SK-N-SH (cell line): Measurements from ENCODE around the gene RASL10A. TPM values are rescaled to one million over a fixed set of nuclear protein-coding genes. Genes with fewer than 3 reads are reported as not detected.

Experiments
- CTCF ChIA-PET: fragments of 300-600, 350-600 bp; formaldehyde crosslinking; extraction: SDS; loops from one replicate; lab custom pipeline; 2021; lab: Yijun Ruan, JAX
- POLR2A ChIA-PET: fragments of 350-600 bp; sonication (Branson Sonifier 250); formaldehyde crosslinking; extraction: SDS; loops from one replicate; lab custom pipeline; 2020; ENCODE audit warnings: antibody characterized with exemption, inconsistent platforms; lab: Yijun Ruan, JAX
- DNase-seq: peaks from one replicate; pipeline ENCODE4 v3.0.0; 2012
- H2AFZ ChIP-seq: fragments of 200-600 bp; sonication (generic); 2 replicates; pipeline ENCODE4 v1.8.1; 2016; ENCODE audit warnings: antibody characterized with exemption, mild to moderate bottlenecking, low read depth
- H3F3A ChIP-seq: fragments of 200-600 bp; sonication (generic); replicated peaks from 2 replicates; pipeline ENCODE3; 2016; ENCODE audit warnings: antibody characterized with exemption, mild to moderate bottlenecking; ENCODE audit not compliant: insufficient read depth
- H3K27ac ChIP-seq, 2 experiments: fragments of 200-500 bp in 1 of 2; fragments of 200-600 bp in 1 of 2; sonication (Bioruptor generic) in 1 of 2; sonication (generic), shearing (Covaris generic) in 1 of 2; 2 replicates each; pipeline versions ENCODE4 v1.5.1 to v1.6.1; 2014 to 2016; ENCODE audit warnings: low read depth in 2 of 2, inconsistent platforms in 1 of 2, low read length in 1 of 2, mild to moderate bottlenecking in 1 of 2, mixed read lengths in 1 of 2
- H3K27me3 ChIP-seq: fragments of 200-600 bp; sonication (generic), shearing (Covaris generic); 2 replicates; pipeline ENCODE4 v1.6.1; 2016; ENCODE audit warnings: mixed run types; ENCODE audit not compliant: insufficient read depth
- H3K36me3 ChIP-seq, 2 experiments: fragments of 200-500 bp in 1 of 2; fragments of 200-600 bp in 1 of 2; sonication (Bioruptor generic) in 1 of 2; sonication (generic) in 1 of 2; replicated peaks in 1 of 2; 2 replicates each; pipeline versions ENCODE3 to v1.5.1; 2014 to 2016; ENCODE audit warnings: low read length in 1 of 2, mild to moderate bottlenecking in 1 of 2; ENCODE audit not compliant: insufficient read depth in 2 of 2, control insufficient read depth in 1 of 2
- H3K4me1 ChIP-seq, 2 experiments: fragments of 200-500 bp in 1 of 2; fragments of 200-600 bp in 1 of 2; sonication (Bioruptor generic) in 1 of 2; sonication (generic), shearing (Covaris generic) in 1 of 2; 2 replicates each; pipeline versions ENCODE4 v1.5.1 to v1.6.1; 2014 to 2016; ENCODE audit warnings: low read depth in 1 of 2, low read length in 1 of 2, mixed run types in 1 of 2; ENCODE audit not compliant: insufficient read depth in 2 of 2, control insufficient read depth in 1 of 2
- H3K4me2 ChIP-seq: fragments of 200-600 bp; sonication (generic), shearing (Covaris generic); 2 replicates; pipeline ENCODE4 v1.6.1; 2017; ENCODE audit warnings: mixed run types
- H3K4me3 ChIP-seq, 2 experiments: fragments of 200-500 bp in 1 of 2; fragments of 200-600 bp in 1 of 2; sonication (Bioruptor generic) in 1 of 2; sonication (generic), shearing (Covaris generic) in 1 of 2; 2 replicates each; pipeline versions ENCODE4 v1.5.1 to v1.8.1; 2014 to 2016; ENCODE audit warnings: low read depth in 2 of 2, inconsistent platforms in 1 of 2, low read length in 1 of 2, mild to moderate bottlenecking in 1 of 2, mixed read lengths in 1 of 2, moderate library complexity in 1 of 2
- H3K79me2 ChIP-seq: fragments of 200-600 bp; sonication (generic); 2 replicates; pipeline ENCODE4 v1.8.1; 2017; ENCODE audit warnings: mild to moderate bottlenecking; ENCODE audit not compliant: insufficient read depth
- H3K9ac ChIP-seq: fragments of 200-600 bp; sonication (generic); 2 replicates; pipeline ENCODE4 v1.6.1; 2017; ENCODE audit warnings: mixed run types
- H3K9me2 ChIP-seq: fragments of 200-600 bp; sonication (generic); 2 replicates; pipeline ENCODE4 v1.6.1; 2017; ENCODE audit warnings: mixed run types
- H3K9me3 ChIP-seq: fragments of 200-600 bp; sonication (generic); 2 replicates; pipeline ENCODE4 v1.6.1; 2017; ENCODE audit warnings: mixed run types, mild to moderate bottlenecking, moderate library complexity
- H4K20me1 ChIP-seq: fragments of 200-600 bp; sonication (generic); 2 replicates; pipeline ENCODE4 v1.6.1; 2017; ENCODE audit warnings: mild to moderate bottlenecking, mixed run types; ENCODE audit not compliant: insufficient read depth
- ELF1 ChIP-seq: IDR thresholded peaks from 2 replicates; pipeline ENCODE4 v1.4.0; 2012
- EZH2phosphoT487 ChIP-seq: fragments of 200-600 bp; sonication (generic); IDR thresholded peaks from 2 replicates; pipeline ENCODE4 v1.6.1; 2017; ENCODE audit warnings: low read depth, mixed run types, mild to moderate bottlenecking, antibody characterized with exemption, moderate library complexity, borderline replicate concordance
- FOSL2 ChIP-seq: IDR thresholded peaks from 2 replicates; pipeline ENCODE4 v1.4.0; 2012; ENCODE audit warnings: low read depth, mild to moderate bottlenecking, moderate library complexity, borderline replicate concordance
- FOXJ3 ChIP-seq: sonication (generic); formaldehyde crosslinking; IDR thresholded peaks from 2 replicates; pipeline ENCODE4 v1.5.1; 2020; ENCODE audit warnings: mild to moderate bottlenecking, missing genetic modification reagents
- GABPA ChIP-seq: IDR thresholded peaks from 2 replicates; pipeline ENCODE4 v1.4.0; 2012; ENCODE audit warnings: low read depth, mild to moderate bottlenecking
- GATA2 ChIP-seq: sonication (generic); formaldehyde crosslinking; IDR thresholded peaks from 2 replicates; pipeline ENCODE4 v1.5.0; 2020; ENCODE audit warnings: mild to moderate bottlenecking, missing genetic modification reagents
- MAX ChIP-seq: IDR thresholded peaks from 2 replicates; pipeline ENCODE4 v1.4.0; 2012; ENCODE audit warnings: low read depth
- MEF2A ChIP-seq: IDR thresholded peaks from 2 replicates; pipeline ENCODE4 v1.4.0; 2012; ENCODE audit warnings: low read depth, borderline replicate concordance
- MXI1 ChIP-seq: IDR thresholded peaks from 2 replicates; pipeline ENCODE4 v1.6.1; 2012; ENCODE audit warnings: mild to moderate bottlenecking, low read depth, low read length, improper control_type of control experiment
- NFIC ChIP-seq: IDR thresholded peaks from 2 replicates; pipeline ENCODE4 v1.4.0; 2012; ENCODE audit warnings: borderline replicate concordance
- PBX3 ChIP-seq: IDR thresholded peaks from 2 replicates; pipeline ENCODE4; 2012
- POLR2AphosphoS5 ChIP-seq: IDR thresholded peaks from 2 replicates; pipeline ENCODE4 v1.6.1; 2012; ENCODE audit warnings: low read depth, low read length
- RFX5 ChIP-seq: IDR thresholded peaks from 2 replicates; pipeline ENCODE4 v1.6.1; 2012; ENCODE audit warnings: mild to moderate bottlenecking, improper control_type of control experiment, low read length
- SMC3 ChIP-seq: IDR thresholded peaks from 2 replicates; pipeline ENCODE4 v1.6.1; 2012; ENCODE audit warnings: low read depth, low read length, improper control_type of control experiment
- TAF1 ChIP-seq: IDR thresholded peaks from 2 replicates; pipeline ENCODE4 v1.6.1; 2012; ENCODE audit warnings: low read depth, mild to moderate bottlenecking, low read length, moderate library complexity, borderline replicate concordance
- TCF12 ChIP-seq: IDR thresholded peaks from 2 replicates; pipeline ENCODE4 v1.4.0; 2012
- ZBTB33 ChIP-seq: IDR thresholded peaks from 2 replicates; pipeline ENCODE4 v1.4.0; 2012; ENCODE audit warnings: low read depth, borderline replicate concordance
- WGBS: methylation state at CpG from one replicate; pipeline ENCODE4 v1.1.6; 2017; ENCODE audit warnings: low lambda C conversion rate; 5-methylcytosine and 5-hydroxymethylcytosine counted together
- polyA plus RNA-seq, 3 experiments: library from polyadenylated mRNA; depleted of rRNA; stranded (reverse); fragments of >200 nt; gene quantifications; 2 replicates each; pipeline ENCODE4 v1.2.3, GENCODE V29; 2012
- TF ChIP-seq, protein P1 (sequence below): IDR thresholded peaks from 2 replicates; pipeline ENCODE4 v1.6.1; 2012; ENCODE audit warnings: mild to moderate bottlenecking, low read depth, low read length, moderate library complexity
- TF ChIP-seq, protein P2 (sequence below): fragments of 150-350 bp; IDR thresholded peaks from 2 replicates; pipeline ENCODE4 v1.6.1; 2017; ENCODE audit warnings: antibody characterized with exemption, low read length, low read depth, borderline replicate concordance

The RASL10A gene
- polyA plus RNA-seq, 1 of the 3 experiments (the other 2 are of a cell fraction) = 0.36 TPM

GRCh38 chr22:29353286-29353685, 37.8 kb upstream of the RASL10A start:
- TF ChIP-seq, protein P1, sequence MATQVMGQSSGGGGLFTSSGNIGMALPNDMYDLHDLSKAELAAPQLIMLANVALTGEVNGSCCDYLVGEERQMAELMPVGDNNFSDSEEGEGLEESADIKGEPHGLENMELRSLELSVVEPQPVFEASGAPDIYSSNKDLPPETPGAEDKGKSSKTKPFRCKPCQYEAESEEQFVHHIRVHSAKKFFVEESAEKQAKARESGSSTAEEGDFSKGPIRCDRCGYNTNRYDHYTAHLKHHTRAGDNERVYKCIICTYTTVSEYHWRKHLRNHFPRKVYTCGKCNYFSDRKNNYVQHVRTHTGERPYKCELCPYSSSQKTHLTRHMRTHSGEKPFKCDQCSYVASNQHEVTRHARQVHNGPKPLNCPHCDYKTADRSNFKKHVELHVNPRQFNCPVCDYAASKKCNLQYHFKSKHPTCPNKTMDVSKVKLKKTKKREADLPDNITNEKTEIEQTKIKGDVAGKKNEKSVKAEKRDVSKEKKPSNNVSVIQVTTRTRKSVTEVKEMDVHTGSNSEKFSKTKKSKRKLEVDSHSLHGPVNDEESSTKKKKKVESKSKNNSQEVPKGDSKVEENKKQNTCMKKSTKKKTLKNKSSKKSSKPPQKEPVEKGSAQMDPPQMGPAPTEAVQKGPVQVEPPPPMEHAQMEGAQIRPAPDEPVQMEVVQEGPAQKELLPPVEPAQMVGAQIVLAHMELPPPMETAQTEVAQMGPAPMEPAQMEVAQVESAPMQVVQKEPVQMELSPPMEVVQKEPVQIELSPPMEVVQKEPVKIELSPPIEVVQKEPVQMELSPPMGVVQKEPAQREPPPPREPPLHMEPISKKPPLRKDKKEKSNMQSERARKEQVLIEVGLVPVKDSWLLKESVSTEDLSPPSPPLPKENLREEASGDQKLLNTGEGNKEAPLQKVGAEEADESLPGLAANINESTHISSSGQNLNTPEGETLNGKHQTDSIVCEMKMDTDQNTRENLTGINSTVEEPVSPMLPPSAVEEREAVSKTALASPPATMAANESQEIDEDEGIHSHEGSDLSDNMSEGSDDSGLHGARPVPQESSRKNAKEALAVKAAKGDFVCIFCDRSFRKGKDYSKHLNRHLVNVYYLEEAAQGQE = no peak
- TF ChIP-seq FOXJ3 (CRISPR knock-in tag) = no peak
- TF ChIP-seq GABPA = no peak
- TF ChIP-seq MXI1 = no peak
- no peak for TF ChIP-seq TCF12
- Histone ChIP-seq H4K20me1 (no peaks in the 10 kb centered on the region), H3F3A (no peaks in the 10 kb centered on the region), H3K27me3 (no peaks in the 10 kb centered on the region), H3K9ac (no peak overlapping the region), H3K9me3 (no peaks in the 10 kb centered on the region), H3K4me3 (no peak overlapping the region), H3K79me2 (no peaks in the 10 kb centered on the region), H3K27ac (no peak overlapping the region), H3K9me2 (no peaks in the 10 kb centered on the region), H3K4me2 (no peak overlapping the region), H2AFZ (no peak overlapping the region), H3K4me1 (no peaks in the 10 kb centered on the region), H3K36me3 (peaks cover 30 to 76% of the 10 kb centered on the region in 2 experiments)
- no peak for DNase-seq
- 97% methylated on average over 11 of the region's 11 CpGs for WGBS
- CTCF ChIA-PET = interaction anchor here (8.0 kb wide), 1 partner anchor 47 kb away, joined by 63 read pairs; the partner anchor contains the start of gene GAS2L1
- POLR2A ChIA-PET = no interaction called here

- no peak for DNase-seq
- H3K9me2 ChIP-seq = no peaks in the 10 kb centered on the region
- no peak overlapping the region for H3K4me2 ChIP-seq
- no peaks in the 10 kb centered on the region for H3K4me1 ChIP-seq
- 91% methylated on average over 9 of the region's 9 CpGs for WGBS
- TF ChIP-seq EZH2phosphoT487 (no peak), TCF12 (no peak), PBX3 (no peak), FOSL2 (no peak), GABPA (no peak), TAF1 (no peak), RFX5 (no peak), ZBTB33 (no peak), MAX (no peak), MEF2A (no peak), SMC3 (no peak), ELF1 (no peak), GATA2 (CRISPR knock-in tag) (no peak), POLR2AphosphoS5 (no peak), NFIC (no peak)
- TF ChIP-seq, protein P2, sequence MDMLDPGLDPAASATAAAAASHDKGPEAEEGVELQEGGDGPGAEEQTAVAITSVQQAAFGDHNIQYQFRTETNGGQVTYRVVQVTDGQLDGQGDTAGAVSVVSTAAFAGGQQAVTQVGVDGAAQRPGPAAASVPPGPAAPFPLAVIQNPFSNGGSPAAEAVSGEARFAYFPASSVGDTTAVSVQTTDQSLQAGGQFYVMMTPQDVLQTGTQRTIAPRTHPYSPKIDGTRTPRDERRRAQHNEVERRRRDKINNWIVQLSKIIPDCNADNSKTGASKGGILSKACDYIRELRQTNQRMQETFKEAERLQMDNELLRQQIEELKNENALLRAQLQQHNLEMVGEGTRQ = no peak
- TF ChIP-seq, all 33 proteins: peak for 0
- Histone ChIP-seq H3K36me3 (peaks cover 31 to 78% of the 10 kb centered on the region in 2 experiments), H3K9me3 (no peaks in the 10 kb centered on the region), H2AFZ (no peak overlapping the region), H4K20me1 (no peaks in the 10 kb centered on the region), H3K27ac (no peak overlapping the region), H3K4me3 (no peak overlapping the region), H3K27me3 (no peaks in the 10 kb centered on the region), H3K79me2 (no peaks in the 10 kb centered on the region), H3F3A (no peaks in the 10 kb centered on the region), H3K9ac (no peak overlapping the region)
- ChIA-PET CTCF (no interaction called here), POLR2A (no interaction called here)
Observed at GRCh38 chr22:29352778-29353177, 37.3 kb upstream of the RASL10A start.
